HT1080 (cell line): ENCODE measurements around the gene UBE2Q2. TPM values are rescaled to one million over a fixed set of nuclear protein-coding genes. Genes with fewer than 3 reads are reported as not detected.
"Not testable (repeated sequence)": the region's sequence is repeated elsewhere in the genome, so short reads cannot be mapped to it uniquely, and the experiment has no call there.

ENCODE experiments used
- DNase-seq: peaks from one replicate; pipeline ENCODE4 v3.0.0-alpha.2; 2015; ENCODE audit warnings: low read depth
- total RNA-seq: library from RNA; depleted of rRNA; stranded (reverse); fragments of >200 nt; shearing (Covaris generic); gene quantifications from 2 replicates; pipeline ENCODE4 v1.2.3, GENCODE V29; 2014

The UBE2Q2 gene
- total RNA-seq, 1 experiment from 2014 or later, result 16.3 TPM

DNA sequence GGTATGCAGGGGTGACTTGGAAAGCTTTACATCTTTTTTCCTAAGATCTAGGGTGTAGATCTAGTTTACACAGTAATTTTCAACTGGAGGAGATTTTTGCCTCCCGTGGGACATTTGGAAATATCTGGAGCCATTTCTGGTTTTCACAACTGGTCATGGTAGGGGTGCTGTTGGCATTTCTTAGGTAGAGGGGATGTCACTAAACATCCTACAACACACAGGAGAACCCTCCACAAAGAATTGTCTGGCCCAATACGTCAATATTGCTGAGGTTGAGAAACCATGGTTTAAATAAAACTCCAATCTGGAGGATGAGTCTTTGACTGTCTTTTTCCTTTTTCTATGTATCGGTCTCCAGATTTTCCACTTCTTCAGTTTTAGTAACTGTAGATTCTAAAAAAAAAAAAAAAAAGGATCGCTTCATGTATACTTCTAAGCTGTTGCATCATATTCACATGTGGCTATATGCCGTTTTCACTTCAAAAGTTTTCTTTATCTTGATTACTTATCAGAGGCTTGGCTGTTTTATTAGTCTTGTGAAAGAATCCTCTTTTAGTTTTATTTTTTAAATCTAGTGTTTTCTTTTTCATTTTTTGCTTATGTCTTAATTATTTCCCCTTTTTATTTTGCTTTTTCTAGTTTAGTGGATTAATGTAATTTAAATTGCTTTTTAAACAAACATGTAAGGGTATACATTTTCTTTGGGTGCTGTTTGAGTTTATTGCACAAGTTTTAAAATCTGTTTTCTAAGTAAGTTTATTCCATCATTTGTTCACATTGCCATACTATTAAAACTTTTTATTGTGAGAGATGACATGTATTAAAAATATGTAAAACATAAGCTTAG lies 21.2 kb downstream of the UBE2Q2 start:
- no peak for DNase-seq

DNA sequence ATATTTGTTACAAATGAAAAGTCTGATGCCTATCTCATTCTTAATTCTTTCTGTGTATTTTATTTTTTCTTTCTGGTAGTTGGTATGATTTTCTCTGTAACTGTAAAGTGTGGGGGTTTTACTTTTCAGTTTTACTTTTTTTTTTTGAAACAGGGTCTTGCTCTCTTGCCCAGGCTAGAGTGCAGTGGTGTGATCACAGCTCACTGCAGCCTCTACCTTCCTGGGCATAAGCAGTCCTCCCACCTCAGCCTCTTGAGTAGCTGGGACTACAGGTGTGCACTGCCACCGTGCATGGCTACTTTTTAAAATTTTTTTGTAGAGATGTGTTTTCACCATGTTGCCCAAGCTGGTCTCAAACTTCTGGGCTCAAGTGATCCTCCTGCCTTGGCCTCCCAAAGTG lies 22.8 kb downstream of the UBE2Q2 start:
- DNase-seq, result not testable (repeated sequence)

DNA sequence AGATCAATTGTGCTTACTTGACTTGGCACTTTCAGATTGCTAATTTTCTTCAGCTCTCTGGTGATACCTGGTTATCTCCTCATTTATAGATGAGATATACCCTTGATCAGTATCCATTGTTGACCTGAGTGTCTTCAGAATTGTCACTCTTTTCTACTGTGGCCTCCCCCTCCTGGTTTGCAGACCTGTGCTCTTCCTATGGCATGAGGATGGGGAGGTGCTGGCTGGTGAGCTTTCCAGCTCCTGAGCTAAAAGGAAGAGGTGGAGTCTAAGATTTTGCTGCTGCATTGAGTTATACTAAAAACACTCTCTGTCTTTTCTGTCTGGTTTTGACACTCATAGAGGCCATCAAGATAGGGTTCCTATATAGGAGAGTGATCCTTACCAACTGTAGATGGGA lies 23.7 kb downstream of the UBE2Q2 start:
- no peak for DNase-seq

DNA sequence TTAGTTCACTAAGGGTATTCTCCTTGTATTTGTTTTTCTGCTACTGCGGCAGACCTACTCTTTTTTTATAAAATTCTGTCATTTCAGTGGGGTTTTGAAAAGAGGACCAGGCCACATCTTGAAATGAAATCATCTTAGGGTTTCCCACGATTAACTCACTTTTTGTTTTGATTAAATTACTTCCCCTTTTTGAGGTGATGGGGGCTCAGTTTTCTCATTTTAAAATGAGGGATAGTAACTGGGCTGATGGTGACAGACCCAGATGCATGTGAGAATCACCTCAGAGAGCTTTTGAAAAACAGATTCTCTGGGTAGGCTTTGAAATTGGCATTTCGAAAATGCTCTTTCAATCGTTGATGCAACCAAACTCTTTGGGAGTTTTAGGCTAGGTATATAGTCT lies 24.2 kb downstream of the UBE2Q2 start:
- DNase-seq, result no peak

DNA sequence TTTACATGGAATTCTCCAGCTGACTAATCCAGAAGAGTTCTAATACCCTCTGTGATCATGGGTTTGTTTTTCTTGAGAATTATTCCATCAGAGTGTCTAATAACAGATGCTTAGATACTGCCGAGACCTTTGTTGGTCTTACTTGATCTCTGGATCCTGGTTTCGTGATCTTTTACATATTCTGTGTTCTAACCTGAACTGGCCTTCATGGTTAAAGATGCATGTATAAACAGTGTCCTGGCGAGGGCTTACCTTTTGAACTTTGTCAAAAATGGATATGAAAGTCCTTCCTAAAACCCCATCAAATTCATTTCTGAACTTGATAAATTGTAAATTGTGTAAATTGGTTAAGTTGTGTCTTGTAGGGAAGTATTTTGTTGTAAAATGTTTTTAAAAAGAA lies 24.8 kb downstream of the UBE2Q2 start:
- no peak for DNase-seq

DNA sequence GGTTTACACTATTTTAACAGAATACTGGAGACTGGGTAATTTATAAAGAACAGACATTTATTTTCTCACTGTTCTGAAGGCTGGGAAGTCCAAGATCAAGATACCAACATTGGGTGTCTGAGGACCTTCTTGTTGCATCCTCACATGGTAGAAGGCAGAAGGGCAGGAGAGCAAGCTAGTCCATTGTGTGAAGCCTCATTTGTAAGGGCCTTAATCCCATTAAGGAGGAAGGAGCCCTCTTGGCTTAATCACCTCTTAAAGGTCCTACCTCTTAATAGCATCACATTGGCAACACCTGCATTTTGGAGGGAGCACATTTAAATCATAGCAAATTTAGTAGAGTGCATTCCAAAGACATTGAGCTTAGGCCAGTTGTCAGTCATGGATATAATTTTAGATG lies 26.2 kb downstream of the UBE2Q2 start:
- DNase-seq, result no peak

DNA sequence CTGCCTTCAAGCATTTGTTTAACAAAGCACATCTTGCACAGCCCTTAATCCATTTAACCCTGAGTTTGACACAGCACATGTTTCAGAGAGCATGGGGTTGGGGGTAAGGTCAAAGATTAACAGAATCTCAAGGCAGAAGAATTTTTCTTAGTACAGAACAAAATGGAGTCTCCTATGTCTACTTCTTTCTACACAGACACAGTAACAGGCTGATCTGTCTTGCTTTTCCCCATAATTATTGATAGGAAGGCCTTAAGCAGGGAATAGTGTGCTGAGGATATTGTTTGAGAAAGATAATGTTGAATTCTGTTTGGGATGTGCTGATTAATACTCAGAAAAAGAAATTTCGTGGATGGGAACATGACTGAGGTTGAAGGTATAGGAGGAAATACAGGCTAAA lies 28.3 kb downstream of the UBE2Q2 start:
- DNase-seq, result not testable (repeated sequence)

DNA sequence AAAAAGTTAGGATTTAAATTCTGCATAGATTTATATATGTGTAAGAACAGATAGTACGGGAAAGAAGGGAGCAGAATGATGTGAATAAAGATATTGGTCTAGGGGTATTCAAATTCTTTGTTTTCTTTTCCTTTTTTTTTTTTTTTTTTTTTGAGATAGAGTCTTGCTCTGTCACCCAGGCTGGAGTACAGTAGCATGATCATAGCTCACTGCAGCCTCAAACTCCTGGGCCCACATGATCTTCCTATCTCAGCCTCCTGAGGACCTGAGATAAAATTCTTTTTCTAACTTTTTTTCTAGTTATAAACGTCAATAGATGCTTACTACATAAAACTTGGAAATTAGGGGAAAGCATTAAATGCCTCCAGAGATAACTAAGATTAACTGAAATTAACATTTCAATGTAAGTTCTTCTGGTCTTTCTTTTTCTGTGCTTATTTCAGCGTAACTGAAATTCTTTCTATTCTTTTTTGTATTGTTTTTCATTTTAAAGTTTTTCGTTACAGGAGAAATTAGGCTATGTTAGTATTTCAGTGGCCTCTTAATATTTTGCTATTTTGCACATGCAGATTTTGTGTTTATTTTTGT lies 29.2 kb downstream of the UBE2Q2 start:
- DNase-seq, result no peak

DNA sequence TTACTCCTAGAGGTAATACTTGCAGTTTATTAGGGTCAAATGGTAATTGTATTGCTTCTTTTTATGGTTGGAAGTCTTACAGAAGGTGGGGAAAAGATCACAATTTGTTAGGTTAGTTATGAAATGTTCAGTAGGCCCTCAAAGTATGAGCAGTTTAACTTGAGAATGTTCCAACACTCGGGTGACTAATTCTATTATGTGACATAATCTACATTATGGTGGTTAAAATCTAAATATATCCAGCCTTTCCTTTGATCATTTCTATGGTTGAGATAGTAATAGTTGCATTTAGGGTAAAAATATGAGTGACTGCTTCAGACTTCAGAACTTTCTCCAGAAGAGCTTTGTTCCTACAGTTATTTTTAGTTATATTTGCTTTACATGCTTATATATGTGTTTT lies 40.8 kb downstream of the UBE2Q2 start:
- no peak for DNase-seq

DNA sequence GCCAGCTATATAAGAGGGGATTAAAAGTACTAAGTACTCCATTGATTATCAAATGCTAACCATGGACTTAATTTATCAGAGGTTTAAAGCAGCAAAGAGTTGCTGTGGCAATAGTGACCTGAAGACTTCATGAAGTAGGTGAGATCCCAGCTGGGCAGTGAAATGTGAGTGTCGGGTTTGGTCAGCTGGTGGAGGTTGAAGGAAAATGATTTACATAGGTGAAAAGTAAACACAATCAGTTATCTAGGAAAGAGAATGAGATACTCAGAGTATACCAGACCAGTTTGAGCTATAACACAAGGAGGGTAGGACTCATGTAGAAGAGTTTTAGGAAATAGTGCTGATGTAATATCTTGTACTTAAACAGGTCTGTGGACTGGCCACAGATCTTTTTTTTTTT lies 43.9 kb downstream of the UBE2Q2 start:
- no peak for DNase-seq

DNA sequence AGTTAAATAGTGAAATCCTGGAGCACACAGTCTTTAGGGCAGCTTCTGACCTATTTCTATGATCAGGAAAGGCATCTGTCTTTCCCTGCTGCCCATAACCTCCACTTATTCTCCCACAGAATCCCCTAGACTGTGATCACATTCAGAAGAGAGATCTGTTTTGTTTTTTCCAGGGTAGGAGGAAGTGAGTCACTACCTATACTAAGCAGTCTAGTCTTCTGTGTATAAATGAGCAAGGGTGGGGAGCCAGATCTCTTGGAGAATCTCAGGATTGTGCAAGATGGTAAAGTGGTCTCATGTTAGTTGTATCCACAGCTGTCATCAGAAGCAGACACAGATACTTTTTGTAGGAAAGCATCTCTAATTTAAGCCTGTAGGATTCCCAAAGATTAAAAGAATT lies 48.6 kb downstream of the UBE2Q2 start:
- DNase-seq, result peak; percentile 95

DNA sequence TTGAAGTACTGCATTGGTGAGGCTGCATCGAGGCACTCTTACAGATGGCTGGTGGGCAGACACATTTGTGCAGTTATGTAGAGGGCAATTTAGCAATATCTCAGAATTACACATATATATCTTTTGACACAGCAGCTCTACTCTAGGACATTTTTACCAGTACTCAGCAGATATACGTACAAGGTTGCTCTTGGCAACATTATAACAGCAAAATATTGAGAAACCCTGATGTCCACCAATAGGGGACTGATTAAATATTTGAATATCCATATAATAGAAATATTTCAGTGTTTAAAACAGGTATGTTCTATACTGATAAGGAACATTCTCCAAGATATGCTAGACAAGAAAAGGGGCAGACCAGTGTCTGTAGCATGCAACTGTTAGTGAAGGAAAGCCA lies 52.5 kb downstream of the UBE2Q2 start:
- DNase-seq, result no peak

DNA sequence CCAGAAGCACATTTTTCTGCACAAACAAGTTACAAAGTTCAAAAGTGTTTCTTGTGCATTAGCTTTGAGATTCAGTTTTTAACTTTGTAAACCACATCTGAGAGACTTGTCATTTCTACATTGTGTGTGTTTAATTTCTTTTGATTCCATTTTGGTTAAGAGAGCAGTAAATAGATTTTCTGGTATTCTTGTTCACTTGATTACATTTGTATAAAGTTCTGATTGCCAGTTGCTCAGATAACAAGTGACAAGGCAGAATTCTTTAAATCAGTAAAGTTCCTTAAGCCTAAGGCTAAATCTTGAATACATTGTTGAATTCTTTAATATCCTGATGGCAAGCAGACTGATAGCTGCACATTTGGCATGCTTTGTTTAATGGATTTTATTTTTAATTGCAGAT lies 57.3 kb downstream of the UBE2Q2 start:
- DNase-seq, result no peak

DNA sequence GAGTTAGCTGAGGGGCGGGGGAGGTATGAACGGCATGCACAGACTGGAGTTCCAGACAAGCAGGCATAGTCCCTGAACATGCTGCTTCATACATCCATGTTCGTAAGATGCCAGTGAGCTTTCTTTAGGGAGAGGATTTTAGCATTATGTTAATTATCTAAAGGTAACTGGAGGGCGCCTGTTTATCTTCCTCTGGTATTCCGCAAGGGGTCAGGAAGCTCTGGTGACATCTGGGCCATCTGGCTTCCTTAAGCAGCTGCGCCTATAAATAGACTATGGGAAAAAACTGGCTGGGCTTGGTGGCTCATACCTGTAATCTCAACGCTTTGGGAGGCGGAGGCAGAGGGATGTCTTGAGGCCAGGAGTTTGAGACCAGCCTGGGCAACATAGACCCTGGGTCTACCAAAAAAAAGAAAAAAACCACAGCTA lies 58.9 kb downstream of the UBE2Q2 start:
- DNase-seq, result no peak

DNA sequence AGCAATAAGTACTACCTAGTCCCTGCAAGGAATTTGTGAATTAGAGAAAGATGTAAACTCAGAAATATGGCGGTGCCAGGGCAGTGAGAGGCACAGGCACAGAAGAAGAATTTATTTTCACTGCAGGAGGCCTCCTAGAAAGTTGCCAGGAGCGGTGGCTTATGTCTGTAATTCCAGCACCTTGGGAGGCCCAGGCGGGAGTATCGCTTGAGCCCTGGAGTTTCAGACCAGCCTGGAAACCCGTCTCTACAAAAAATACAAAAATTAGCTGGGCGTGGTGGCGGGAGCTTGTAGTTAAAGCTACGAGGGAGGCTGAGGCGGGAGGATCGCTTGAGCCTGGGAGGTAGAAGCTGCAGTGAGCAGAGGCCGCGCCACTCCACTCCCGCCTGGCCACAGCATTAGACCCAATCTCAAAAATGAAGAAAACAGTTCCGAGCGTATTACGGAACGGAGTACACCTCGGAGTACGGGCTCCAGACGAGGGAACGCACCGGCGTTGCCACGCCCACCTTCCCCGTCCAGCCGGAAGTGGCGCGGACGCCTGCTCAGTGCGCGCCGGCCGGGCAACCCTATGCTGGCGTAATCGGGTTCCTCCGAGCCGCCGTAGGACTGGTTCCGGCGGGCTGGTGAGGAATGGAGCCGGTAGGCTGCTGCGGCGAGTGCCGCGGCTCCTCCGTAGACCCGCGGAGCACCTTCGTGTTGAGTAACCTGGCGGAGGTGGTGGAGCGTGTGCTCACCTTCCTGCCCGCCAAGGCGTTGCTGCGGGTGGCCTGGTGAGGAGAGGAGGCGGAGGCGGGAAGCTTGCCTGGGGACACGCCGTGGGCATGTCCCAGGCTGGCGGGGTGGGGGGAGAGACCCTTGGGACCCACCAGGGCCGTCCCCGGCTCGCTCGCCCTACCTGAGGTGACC lies 60.3 kb downstream of the UBE2Q2 start, which contains the start of gene FBXO22:
TSS of gene FBXO22 (plus strand) at position 548 of the 909 bp plus-strand sequence. CDS start at position 634, 86 bp downstream.
- peak; percentile 89 for DNase-seq

DNA sequence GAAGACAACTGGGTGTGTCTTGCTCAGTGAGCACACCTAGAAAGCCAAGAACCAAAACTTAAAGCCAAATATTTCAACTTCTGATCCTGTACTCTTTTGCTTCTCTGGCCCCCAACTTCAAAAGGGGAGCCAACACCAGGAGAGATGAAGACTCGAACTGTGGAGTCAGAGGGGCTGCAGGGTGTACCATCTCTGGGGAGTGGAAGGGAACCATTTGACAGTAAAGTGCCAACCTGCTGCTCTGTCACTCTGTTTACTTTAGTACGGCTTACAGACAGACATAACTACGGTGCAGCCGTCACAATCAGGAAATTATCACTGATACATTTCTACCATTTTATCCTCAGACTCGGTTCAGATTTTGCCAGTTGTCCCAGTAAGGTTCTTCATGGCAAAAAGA lies 62.0 kb downstream of the UBE2Q2 start:
- DNase-seq, result no peak

DNA sequence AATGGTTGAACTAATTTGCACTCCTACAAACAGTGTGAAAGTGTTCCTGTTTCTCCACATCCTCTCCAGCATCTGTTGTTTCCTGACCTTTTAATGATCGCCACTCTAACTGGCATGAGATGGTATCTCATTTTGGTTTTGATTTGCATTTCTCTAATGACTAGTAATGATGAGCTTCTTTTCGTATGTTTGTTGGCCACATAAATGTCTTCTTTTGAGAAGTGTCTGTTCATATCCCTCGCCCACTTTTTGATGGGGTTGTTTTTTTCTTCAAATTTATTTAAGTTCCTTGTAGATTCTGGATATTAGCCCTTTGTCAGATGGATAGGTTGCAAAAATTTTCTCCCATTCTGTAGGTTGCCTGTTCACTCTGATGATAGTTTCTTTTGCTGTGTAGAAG lies 67.1 kb downstream of the UBE2Q2 start:
- not testable (repeated sequence) for DNase-seq

DNA sequence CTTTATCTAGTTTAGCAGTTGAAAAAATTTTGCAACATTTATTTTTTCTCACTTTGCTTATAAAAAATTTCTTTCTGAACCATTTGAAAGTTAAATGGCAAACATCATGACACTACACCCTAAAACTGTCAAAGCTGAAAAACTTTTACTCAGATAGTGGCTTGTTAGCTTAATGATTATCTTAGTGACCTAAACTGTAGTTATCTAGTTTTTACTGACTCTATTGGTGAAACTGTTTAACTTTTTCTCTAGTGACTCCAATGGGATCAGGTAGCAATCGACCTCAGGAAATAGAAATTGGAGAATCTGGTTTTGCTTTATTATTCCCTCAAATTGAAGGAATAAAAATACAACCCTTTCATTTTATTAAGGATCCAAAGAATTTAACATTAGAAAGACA lies 73.7 kb downstream of the UBE2Q2 start:
- DNase-seq, result no peak

DNA sequence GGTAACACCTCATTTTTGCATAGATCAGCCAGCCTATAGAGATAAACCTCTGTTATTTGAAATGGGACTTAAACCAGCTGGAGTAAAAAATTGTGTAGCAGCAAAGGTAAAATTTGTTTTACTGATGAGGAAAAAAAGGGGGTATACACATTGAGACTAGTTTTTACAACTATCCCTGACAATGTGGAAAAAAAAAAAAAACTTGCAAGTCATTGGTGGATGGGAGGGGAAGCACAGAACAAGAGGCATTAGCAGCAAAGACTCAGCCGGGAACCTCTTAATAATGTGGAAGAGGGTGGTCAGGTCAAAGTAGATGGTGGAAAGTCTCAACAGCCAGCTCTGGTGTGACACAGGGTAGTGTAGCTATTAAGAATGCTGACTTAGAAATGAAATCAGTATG lies 74.9 kb downstream of the UBE2Q2 start:
- no peak for DNase-seq

DNA sequence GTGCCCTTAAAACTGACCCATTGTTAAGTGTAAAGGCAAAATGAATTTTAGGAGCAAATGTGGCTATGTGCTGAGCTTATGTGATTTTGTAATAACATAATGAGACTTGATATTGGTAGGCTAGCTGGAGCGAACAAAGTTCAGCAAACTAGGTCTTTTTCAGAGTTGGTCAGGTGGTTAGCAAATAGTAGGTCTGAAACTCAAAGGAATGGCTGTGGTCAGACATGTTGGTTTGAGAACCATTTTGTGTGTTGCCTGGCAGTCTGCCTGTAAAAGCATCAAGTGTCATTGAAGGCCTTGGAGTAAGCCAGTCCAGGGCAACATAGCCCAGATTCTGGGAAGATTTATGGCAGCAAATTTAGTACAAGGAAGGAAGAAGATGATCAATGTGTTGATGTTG lies 76.8 kb downstream of the UBE2Q2 start:
- no peak for DNase-seq

DNA sequence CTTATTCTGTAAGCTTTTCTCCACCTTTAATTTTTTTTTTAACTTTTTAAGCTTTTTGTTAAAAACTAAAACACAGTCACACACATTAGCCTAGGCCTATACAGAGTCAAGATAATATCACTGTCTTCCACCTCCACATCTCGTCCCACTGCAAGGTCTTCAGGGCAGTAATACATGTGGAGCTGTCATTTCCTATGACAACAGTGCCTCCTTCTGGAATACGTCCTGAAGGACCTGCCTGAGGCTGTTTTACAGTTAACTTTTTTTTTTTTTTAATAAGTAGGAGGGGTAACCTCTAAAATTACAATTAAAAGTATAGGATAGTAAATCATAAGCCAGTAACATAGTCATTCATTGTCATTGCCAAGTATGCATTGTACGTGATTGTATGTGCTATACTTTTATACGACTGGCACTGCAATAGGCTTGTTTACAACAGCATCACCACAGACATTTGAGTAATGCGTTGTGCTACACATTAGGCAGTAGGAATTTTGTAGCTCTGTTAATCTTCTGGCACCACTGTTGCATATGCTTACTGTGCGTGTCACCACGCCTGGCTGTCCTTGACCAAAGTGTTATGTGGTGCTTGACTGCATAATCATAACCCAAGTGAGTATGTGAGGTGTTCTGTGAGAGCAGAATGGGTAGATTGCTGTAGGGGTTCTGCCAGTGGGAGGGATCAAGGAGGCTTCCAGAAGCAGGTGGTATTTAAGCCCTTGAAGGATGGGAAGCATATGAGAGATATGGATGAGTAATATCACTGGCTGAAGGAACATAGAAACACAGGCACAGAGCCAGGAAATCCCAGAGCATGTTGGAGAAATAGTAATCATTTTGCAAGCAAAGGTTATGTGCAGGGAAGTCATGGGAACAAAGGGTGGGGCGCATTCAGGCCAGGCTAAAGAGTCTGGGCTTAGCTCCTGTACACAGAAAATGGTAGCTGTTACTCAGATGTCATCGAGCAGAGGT lies 78.8 kb downstream of the UBE2Q2 start:
- DNase-seq, result peak; percentile 64
